HG03139 (cell line): ENCODE data around the gene ZNF714.

ENCODE experiments used
- ATAC-seq: cut with Tn5 transposase; IDR thresholded peaks from one replicate; pipeline ENCODE4 v1.9.1; 2021; ENCODE audit not compliant: unreplicated experiment

The ZNF714 gene

DNA sequence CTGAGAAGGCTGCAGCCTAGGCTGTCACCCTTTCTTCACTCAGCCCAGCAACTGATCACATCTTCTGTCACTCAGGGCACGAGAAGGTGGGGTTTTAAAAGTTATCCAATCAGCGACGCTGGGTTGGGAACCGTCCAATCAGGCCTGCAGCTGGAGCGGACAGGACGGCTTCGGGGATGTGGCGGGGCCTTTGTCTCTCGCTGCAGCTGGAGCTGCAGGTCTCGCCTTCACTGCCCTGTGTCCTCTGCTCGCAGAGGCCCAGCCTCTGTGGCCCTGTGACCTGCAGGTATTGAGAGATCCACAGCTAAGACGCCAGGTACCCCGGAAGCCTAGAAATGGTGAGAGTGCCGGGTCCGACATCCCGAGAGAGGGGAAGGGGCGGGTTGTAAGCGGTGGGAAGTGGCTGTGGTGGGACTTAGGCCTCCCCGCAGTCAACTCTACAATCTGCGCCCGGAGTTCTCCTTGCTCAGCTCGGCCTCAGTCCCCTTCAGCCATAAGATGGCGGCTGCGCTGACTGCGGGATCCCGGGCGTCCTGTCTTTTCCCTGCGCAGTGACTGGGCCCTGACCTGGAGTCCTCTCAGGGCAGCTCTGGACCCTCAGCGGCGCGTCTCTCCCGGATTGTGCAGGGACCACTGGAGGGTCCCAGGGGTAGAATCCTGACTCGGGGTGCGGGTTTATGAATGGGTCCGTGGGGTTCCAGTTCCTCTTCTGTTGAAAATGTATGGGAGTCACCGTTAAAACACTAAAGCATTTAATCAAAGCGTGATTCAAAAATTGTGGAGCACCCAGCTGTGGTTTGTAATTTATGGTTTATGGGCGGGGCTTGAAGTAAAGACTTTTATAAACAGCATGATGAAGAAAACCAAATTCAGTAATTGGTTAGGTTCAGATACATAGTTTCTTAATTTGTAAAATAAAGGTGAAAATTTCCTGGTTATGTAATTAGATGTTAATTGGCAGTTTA, at the start of gene ZNF714:
Gene ZNF714, plus strand, starts transcription at position 193 of the 965 bp plus-strand sequence. CDS start 16,066 bp downstream, outside the sequence.
- ATAC-seq = peak; percentile 95

DNA sequence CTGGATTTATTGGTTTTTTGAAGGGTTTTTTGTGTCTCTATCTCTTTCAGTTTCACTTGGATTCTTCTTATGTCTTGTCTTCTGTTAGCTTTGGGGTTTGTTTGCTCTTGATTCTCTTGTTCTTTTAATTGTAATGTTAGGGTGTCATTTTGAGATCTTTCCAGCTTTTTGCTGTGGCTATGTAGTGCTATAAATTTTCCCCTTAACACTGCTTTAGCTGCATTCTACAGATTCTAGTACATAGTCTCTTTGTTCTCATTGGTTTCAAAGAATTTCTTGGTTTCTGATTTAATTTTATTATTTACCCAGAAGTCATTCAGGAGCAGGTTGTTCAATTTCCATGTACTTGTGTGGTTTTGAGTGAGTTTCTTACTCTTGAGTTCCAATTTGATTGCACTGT, 37.0 kb upstream of the ZNF714 start:
- ATAC-seq = no peak

DNA sequence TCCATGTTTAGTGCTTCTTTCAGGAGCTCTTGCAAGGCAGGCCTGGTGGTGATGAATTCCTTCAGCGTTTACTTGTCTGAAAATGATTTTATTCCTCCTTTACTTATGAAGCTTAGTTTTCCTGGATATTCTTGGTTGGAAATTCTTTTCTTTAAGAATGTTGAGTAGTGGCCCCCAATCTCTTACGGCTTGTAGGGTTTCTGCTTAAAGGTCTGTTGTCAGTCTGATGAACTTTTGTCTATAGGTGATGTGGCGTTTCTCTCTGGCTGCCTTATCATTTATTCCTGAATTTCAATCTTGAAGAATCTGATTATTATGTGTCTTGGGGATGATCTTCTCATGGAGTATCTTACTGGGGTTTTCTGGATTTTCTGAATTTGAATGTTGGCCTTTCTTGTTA, 35.5 kb upstream of the ZNF714 start:
- no peak for ATAC-seq

DNA sequence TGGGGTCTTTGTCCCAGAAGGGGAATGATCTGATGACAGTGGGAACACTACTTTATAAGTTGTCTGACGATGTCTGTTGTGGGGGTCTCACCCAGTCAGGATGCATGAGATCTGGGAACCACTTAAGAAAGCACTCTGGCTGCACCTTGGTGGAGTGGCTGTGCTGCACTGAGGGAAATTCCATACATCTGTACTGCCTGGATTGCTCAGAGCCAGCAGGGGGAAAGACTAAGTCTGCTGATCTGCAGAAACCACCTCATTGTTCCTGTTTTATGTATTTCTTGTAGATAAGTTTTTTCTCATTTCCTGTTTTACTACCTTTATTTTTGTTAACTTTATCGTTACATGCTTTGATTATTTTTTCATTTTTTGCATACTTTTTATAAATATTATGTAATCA, 34.3 kb upstream of the ZNF714 start:
- no peak for ATAC-seq

DNA sequence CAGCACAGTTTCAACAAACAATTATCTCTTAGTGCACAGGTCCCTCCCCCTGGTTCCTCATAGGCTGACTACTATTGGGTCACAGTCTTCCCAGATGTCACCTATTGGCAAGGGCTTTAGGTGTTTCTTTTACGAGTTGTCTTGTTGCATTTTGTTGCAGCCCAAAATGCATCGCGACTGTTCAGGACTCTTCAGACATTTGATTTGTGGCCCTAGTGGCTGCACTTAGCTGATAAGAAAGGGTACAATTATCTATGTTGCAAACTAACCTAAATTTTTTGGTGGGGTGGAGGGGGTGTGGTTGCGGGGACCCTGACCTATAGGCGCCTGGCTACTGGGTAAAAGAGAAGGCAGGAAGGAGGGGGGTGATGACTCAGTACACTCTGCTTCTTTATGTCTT, 29.1 kb upstream of the ZNF714 start:
- ATAC-seq = no peak

DNA sequence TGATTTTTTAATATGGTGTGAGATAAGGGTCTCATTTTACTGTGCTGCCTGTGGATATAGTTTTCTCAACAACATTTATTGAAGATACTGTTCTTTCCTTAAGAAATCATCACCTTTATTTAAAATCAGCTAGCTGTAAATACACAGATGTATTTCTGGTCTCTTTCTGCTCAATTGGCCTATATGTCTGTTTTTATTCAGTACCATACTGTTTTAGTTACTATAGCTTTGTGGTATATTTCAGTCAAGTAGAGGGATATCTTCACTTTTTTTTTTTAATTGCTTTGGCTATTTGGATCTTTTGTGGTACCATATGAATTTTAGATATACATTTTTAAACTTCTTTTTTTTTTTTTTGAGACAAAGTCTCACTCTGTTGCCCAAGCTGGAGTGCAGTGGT, 16.7 kb upstream of the ZNF714 start:
- ATAC-seq = no peak

DNA sequence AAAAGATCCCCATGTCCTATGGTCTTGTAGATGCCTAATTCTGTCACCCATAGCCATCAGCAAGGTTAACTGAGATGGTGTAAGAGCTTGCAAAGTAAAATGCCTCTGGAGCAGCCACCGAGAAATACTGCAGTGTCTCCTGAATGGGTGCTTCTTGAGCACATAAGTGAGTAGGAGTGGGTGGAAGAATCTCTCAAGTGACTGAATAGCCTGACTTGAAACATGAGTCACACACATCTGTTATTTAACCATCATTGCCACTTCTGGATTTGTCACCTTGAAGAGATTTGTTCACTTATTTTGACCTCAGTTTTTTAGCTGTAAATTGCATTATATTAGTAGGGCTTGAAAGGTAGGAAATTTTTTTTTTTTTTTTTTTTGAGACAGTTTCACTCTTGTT, 2.3 kb downstream of the ZNF714 start:
- no peak for ATAC-seq

DNA sequence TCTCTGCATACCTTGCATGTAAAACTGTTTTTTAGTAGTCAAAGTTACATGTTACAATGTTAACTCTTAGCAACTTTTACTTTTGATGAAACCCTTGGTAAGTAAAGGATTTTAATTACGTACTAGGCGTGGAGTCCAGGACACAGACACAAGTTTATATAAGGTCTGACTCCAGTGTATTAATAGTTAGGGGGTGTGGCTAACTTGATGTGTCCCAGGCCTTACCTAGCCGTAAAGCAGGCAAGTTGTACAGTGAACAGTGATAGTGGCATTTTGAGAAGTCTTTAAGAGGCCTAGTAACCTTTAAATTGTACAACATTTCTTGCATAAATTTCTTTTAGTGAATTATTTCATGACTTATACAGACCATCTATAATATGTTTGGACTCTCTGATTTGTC, 5.9 kb downstream of the ZNF714 start:
- ATAC-seq = no peak

DNA sequence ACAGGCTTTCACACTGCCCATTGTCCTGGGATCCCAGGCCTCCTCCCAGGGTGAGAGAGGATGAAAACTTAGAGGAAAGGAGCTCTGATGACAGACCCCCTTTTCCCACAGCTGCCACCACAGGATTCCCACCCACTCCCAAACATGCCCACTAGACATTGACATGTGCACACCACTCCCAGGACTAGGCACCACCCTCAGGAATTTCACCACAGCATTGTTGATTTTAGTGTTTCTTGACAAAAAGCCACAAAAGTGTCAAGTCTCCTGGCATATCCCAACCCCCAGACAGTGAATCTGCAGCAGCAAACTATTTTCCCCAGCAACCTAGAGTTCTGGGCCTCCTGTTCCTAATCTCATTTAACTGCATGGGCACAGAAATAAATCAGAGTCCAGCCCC, 10.1 kb downstream of the ZNF714 start:
- no peak for ATAC-seq

DNA sequence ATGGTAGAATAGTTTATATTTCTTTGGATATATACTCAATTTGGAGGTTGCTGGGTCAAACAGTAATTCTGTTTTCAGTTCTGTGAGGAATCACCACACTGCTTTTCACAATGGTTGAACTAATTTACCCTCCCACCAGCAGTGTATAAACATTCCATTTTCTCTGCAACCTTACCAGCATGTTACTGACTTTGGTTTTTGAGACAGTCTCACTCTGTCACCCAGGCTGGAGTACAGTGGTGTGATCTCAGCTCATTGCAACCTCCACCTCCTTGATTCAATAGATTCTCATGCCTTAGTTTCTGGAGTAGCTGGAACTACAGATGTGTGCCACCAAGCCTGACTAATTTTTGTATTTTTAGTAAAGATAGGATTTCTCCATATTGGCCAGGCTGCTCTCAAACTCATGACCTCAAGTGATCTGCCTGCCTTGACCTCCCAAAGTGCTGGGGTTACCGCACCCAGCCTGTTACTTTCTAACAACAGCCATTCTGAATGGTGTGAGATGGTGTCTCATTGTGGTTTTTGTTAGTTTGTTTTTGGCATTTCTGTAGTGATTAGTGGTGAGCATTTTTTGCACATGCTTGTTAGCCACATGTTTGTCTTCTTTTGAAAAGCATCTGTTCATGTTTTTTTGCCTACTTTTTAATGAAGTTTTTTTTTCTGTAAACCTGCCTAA, 12.5 kb downstream of the ZNF714 start:
- no peak for ATAC-seq

DNA sequence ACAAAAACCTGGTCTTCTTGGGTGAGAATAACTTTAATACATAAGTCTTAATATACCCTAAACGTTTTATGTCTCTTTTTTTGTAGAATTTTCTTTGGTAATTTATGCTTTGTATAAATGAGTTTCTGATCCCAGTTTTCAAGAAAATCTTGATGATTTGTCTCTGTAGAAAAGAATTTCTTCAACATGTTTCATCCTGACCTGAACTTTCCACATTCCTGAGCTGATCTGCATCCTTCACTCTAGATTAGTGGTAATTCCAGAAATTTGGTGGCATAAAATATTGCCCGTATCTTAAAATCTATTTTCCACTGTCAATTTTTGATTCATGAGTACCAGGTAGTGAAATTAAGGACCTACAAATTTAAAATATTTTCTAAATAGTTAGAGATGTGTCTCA, 16.3 kb downstream of the ZNF714 start:
- ATAC-seq = no peak

DNA sequence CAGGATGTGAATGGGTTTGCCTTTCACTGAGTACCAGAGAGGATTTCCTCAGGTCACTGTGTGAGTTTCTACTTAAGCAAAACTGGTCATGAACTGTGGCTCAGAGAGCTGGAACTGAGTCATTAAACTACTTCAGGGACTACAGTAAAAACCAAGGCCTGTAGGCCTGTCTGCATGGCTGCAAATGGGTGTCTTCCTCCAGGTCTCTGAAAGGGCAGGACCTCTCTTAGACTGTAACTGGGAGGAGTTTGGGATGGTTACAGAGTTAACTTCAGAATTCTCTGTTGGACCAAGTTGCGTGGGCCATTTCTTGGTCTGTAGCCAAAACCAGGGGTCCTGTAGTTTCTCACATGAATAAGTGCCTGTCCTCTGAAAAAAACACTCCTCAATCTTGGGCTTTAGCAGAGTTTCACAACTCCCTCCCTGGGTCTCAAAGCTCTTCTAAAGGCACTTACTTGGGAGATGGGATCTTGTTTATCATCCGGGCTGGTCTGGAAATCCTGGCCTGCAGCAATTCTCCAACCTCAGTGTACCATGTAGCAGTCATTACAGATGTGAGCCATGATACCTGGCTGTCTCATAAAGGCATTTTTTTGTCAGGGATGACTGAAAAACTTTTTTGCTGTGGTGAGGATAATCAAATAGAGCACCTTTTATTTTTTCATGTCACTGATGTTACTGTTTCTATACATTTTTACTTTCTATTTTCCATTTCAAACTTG, 19.7 kb downstream of the ZNF714 start:
- no peak for ATAC-seq

DNA sequence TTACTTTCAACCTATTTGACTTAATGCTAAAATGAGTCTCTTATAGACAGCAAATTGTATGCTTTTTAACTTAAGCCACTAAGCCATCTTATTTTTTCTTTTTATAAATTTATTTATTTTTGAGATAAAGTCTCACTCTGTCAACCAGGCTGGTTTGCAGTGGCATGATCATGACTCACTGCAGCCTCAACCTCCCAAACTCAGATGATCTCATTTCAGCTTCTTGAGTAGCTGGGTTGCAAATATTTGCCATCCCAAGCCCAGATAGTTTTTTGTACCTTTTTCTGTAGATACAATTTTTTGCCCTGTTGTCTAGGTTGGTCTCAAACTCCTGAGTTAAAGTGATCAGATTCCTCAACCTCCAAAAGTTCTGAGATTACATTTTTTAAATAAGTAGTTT, 27.1 kb downstream of the ZNF714 start:
- no peak for ATAC-seq

DNA sequence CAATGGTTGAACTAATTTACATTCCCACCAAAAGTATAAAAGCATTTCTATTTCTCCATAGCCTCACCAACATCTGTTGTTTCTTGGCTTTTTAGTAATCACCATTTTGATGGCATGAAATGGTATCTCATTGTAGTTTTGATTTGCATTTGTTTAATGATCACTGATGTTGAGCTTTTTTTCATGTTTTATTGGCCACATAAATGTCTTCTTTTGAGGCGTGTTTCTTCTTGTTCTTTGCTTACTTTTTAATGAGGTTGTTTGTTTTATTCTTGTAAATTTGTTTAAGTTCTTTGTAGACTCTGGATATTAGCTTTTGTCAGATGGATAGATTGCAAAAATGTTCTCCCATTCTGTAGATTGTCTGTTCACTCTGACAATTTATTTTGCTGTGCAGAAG, 28.2 kb downstream of the ZNF714 start:
- ATAC-seq = no peak

DNA sequence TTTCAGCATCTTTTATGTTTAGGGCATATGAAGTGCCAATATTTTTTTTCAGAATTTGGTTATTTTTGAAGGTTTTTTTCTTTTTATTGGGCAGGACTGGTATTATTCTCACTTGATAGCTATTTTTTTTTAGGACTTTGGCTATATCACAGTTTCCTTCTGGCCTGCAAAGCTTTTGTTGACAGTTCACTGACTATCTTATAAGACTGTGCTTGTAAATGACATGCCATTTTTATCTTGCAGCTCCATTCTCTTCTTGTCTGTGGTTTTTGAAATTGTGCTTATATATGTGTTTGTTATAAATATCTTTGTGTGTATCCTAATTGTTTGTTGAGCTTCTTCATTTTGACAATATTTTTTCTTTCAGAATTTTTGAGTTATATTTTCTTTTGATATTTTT, 33.4 kb downstream of the ZNF714 start:
- ATAC-seq = no peak

DNA sequence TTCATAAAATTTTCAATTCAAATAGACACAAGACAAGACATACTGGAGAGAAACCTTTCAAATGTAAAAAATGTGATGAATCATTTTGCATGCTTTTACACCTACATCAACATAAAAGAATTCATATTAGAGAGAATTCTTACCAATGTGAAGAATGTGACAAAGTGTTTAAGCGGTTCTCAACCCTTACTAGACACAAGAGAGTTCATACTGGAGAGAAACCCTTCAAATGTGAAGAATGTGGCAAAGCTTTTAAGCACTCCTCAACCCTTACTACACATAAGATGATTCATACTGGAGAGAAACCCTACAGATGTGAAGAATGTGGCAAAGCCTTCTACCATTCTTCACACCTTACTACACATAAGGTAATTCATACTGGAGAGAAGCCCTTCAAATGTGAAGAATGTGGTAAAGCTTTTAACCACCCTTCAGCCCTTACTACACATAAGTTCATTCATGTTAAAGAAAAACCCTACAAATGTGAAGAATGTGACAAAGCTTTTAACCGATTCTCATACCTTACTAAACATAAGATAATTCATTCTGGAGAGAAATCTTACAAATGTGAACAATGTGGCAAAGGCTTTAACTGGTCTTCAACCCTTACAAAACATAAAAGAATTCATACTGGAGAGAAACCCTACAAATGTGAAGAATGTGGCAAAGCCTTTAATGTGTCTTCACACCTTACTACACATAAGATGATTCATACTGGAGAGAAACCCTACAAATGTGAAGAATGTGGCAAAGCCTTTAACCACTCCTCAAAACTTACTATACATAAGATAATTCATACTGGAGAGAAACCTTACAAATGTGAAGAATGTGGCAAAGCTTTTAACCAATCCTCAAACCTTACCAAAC, 35.3 kb downstream of the ZNF714 start:
- no peak for ATAC-seq

DNA sequence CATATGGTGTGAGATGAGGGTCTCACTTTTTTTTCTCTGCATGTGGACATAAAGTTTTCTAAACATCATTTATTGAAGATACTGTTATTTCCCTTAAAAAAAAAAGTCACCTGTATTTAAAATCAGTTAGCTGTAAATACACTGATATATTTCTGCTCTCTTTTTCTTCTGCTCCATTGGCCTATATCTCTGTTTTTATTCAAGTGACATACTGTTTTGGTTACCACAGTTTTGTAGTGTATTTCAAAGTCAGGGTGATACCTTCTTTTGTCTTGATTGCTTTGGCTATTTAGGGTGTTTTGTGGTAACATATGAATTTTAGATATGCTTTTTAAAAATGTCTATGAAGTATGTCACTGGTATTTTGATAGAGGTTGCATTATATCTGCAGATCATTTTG, 44.1 kb downstream of the ZNF714 start:
- no peak for ATAC-seq

DNA sequence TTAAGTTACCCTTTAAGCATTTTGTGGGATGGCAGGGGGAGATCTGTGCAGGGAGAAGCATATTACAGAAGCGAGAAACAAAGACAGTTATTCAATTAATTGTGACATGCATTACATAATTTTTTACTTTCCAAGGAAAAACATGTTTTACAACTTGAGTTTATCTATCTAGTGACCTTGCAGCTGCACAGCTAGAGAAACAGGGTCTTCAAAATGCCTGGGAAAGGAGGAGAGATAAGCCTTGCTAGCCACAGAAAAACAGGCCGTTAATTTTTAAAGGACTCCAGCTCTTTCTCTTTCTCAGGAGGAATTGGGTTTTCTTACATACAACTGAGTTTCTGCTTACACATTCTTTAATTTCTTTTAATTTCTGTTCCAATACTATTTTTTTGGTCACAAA, 45.0 kb downstream of the ZNF714 start:
- no peak for ATAC-seq

DNA sequence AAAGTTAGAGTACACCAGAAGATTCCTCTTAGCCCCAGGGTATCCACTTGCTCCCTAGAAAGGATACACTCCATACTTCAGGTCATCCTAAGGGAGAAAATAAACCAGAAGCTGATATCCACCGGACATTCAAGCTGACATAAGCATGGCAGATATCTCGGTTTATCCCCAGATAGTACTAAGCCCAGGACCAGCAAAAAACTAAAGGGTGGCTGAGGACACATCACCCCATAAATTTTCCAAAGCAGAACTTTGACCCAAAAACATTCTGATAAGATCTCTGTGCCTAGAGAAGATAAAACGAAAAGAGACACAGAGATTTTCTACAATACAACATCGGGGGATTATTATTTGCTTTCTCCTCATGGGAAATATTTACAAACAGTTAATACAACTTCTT, 45.9 kb downstream of the ZNF714 start:
- no peak for ATAC-seq

DNA sequence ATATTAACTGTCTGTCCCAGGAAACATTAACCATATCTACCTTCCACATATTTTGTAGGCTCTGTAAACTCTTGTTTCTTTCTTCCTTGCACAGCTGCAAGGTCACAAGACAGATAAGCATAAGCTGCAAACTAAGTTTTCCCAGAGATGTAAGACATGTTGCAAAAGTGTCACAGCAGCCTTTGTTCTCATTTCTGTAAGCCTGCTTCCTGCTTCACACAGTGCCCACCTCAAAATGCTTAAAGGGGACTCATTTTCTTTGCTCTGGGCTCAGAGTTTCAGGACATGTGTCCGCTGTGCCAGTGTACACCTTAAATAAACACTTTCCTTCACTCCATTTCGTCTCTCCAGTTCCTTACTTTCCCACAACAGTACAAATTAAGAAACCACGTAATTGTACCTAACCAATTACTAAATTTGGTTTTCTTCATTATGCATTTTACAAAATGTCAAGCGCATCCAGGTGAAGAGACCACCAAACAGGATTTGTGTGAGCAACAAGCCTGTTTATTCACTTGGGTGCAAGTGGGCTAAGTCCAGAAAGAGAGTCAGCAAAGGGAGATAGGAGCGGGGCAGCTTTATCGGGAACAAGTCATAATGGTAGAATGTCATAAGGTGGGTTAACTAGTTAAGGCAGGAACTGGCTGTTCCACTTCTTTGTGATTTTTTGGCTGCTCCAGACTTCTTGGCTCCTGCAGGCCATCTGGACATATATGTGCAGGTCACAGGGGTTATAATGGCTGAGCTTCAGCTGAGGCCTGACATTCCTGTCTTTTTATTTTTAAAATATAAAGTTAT, 47.1 kb downstream of the ZNF714 start:
- ATAC-seq = no peak
